Trophoblast cell (in vitro differentiated cells and primary cell): ENCODE data around the gene SSC5D.

Experiments used
- DNase-seq, 2 donors: peaks; one replicate each; pipeline ENCODE4 v3.0.0-alpha.2; 2016
- H2AFZ ChIP-seq: 2 replicates; pipeline ENCODE4 v1.6.1; 2013; ENCODE audit warnings: low read length, moderate library complexity, mild to moderate bottlenecking; ENCODE audit not compliant: insufficient read depth, poor library complexity
- H2AK5ac ChIP-seq: 2 replicates; pipeline ENCODE4 v1.6.1; 2013; ENCODE audit warnings: mild to moderate bottlenecking, low read length
- H2BK120ac ChIP-seq: 2 replicates; pipeline ENCODE4 v1.6.1; 2013; ENCODE audit warnings: low read length, mild to moderate bottlenecking, moderate library complexity; ENCODE audit not compliant: insufficient read depth, poor library complexity
- H2BK12ac ChIP-seq: 2 replicates; pipeline ENCODE4 v1.6.1; 2013; ENCODE audit warnings: mild to moderate bottlenecking, low read length, moderate library complexity
- H2BK5ac ChIP-seq: 2 replicates; pipeline ENCODE4 v1.6.1; 2013; ENCODE audit warnings: low read length, low read depth, moderate library complexity, mild to moderate bottlenecking; ENCODE audit not compliant: poor library complexity
- H3K14ac ChIP-seq: 2 replicates; pipeline ENCODE4 v1.6.1; 2013; ENCODE audit warnings: mild to moderate bottlenecking, low read length
- H3K18ac ChIP-seq: 2 replicates; pipeline ENCODE4 v1.6.1; 2013; ENCODE audit warnings: mild to moderate bottlenecking, low read length
- H3K23ac ChIP-seq: 2 replicates; pipeline ENCODE4 v1.6.1; 2013; ENCODE audit warnings: low read length
- H3K27ac ChIP-seq: 2 replicates; pipeline ENCODE4 v1.5.1; 2013; ENCODE audit warnings: low read depth, mild to moderate bottlenecking, inconsistent platforms, low read length, moderate library complexity
- H3K27me3 ChIP-seq: 2 replicates; pipeline ENCODE4 v1.6.1; 2013; ENCODE audit warnings: inconsistent platforms, mild to moderate bottlenecking, low read length, moderate library complexity; ENCODE audit not compliant: insufficient read depth
- H3K36me3 ChIP-seq, 2 experiments: 1 replicate in 1 of 2; 2 replicates in 1 of 2; pipeline ENCODE4 v1.6.1; 2013; ENCODE audit warnings: low read length in 2 of 2, mild to moderate bottlenecking in 2 of 2, moderate library complexity in 1 of 2; ENCODE audit not compliant: insufficient read depth in 2 of 2, control insufficient read depth in 1 of 2
- H3K4ac ChIP-seq: 2 replicates; pipeline ENCODE4 v1.6.1; 2013; ENCODE audit warnings: low read depth, mild to moderate bottlenecking, low read length, moderate library complexity
- H3K4me1 ChIP-seq, 2 experiments: 1 replicate in 1 of 2; 2 replicates in 1 of 2; pipeline ENCODE4 v1.6.1; 2013; ENCODE audit warnings: low read length in 2 of 2, mild to moderate bottlenecking in 2 of 2, moderate library complexity in 1 of 2; ENCODE audit not compliant: insufficient read depth in 2 of 2, control insufficient read depth in 1 of 2
- H3K4me2 ChIP-seq: 2 replicates; pipeline ENCODE4 v1.6.1; 2013; ENCODE audit warnings: inconsistent platforms, mild to moderate bottlenecking, low read length, moderate library complexity
- H3K4me3 ChIP-seq: 2 replicates; pipeline ENCODE4 v1.5.1; 2013; ENCODE audit warnings: mild to moderate bottlenecking, low read depth, low read length, inconsistent platforms
- H3K79me1 ChIP-seq: one replicate; pipeline ENCODE4 v1.6.1; 2013; ENCODE audit warnings: low read length
- H3K79me2 ChIP-seq: 2 replicates; pipeline ENCODE4 v1.6.1; 2013; ENCODE audit warnings: low read length, mild to moderate bottlenecking; ENCODE audit not compliant: control insufficient read depth, insufficient read depth, poor library complexity
- H3K9ac ChIP-seq: 2 replicates; pipeline ENCODE4 v1.6.1; 2013; ENCODE audit warnings: mild to moderate bottlenecking, low read length
- H3K9me3 ChIP-seq: 2 replicates; pipeline ENCODE4 v1.6.1; 2013; ENCODE audit warnings: low read depth, mild to moderate bottlenecking, control low read depth, inconsistent platforms, low read length; ENCODE audit not compliant: insufficient read depth
- H4K12ac ChIP-seq: 2 replicates; pipeline ENCODE4 v1.6.1; 2013; ENCODE audit warnings: low read depth, mild to moderate bottlenecking, low read length, moderate library complexity
- H4K8ac ChIP-seq: 2 replicates; pipeline ENCODE4 v1.6.1; 2013; ENCODE audit warnings: low read depth, mild to moderate bottlenecking, low read length, moderate library complexity
- H4K91ac ChIP-seq: one replicate; pipeline ENCODE4 v1.6.1; 2013; ENCODE audit warnings: low read depth, mild to moderate bottlenecking, low read length, moderate library complexity
- WGBS: extraction: QIAGEN DNeasy Blood & Tissue Kit; methylation state at CpG from one replicate; pipeline ENCODE4 v1.1.7; 2013; ENCODE audit warnings: missing lambda C conversion rate; ENCODE audit not compliant: insufficient read length, insufficient coverage; ENCODE audit errors: extremely low coverage; 5-methylcytosine and 5-hydroxymethylcytosine counted together

The SSC5D gene

GRCh38 chr19:55449469-55449868, 38.8 kb upstream of the SSC5D start:
- Histone ChIP-seq H3K4me1 (peaks cover 0 to 3% of the 10 kb centered on the region in 2 experiments), H3K4ac (no peak overlapping the region), H3K23ac (no peak overlapping the region), H2BK12ac (no peak overlapping the region), H3K14ac (no peak overlapping the region), H3K27ac (no peak overlapping the region), H4K8ac (no peak overlapping the region), H3K4me3 (no peak overlapping the region), H3K9ac (no peak overlapping the region), H2BK5ac (no peak overlapping the region), H3K79me1 (no peaks in the 10 kb centered on the region), H3K4me2 (no peak overlapping the region), H3K9me3 (peaks cover 23% of the 10 kb centered on the region), H2AK5ac (no peak overlapping the region), H3K79me2 (no peaks in the 10 kb centered on the region), H3K18ac (no peak overlapping the region), H2BK120ac (no peak overlapping the region), H2AFZ (no peak overlapping the region), H4K12ac (no peak overlapping the region), H4K91ac (no peak overlapping the region), H3K36me3 (no peaks in the 10 kb centered on the region), H3K27me3 (peaks cover 31% of the 10 kb centered on the region)
- no CpG with 5 or more reads among the region's 16 CpGs for WGBS
- no peak for DNase-seq

GRCh38 chr19:55451163-55451964, 36.9 kb upstream of the SSC5D start:
- H3K27me3 ChIP-seq: peaks cover 30% of the 10 kb centered on the region
- WGBS: no CpG with 5 or more reads among the region's 80 CpGs
- no peak for DNase-seq
- no peak overlapping the region for H3K4ac ChIP-seq
- no peak overlapping the region for H2AFZ ChIP-seq
- no peak overlapping the region for H2AK5ac ChIP-seq
- H3K36me3 ChIP-seq: peaks cover 0 to 5% of the 10 kb centered on the region in 2 experiments
- no peak overlapping the region for H3K14ac ChIP-seq
- H3K4me1 ChIP-seq: peaks cover 0 to 3% of the 10 kb centered on the region in 2 experiments
- no peak overlapping the region for H2BK12ac ChIP-seq
- no peaks in the 10 kb centered on the region for H3K79me1 ChIP-seq
- no peak overlapping the region for H2BK120ac ChIP-seq
- H3K4me3 ChIP-seq: no peak overlapping the region
- no peak overlapping the region for H4K12ac ChIP-seq
- no peak overlapping the region for H3K18ac ChIP-seq
- H3K9me3 ChIP-seq: peaks cover 20% of the 10 kb centered on the region
- no peak overlapping the region for H3K27ac ChIP-seq
- no peak overlapping the region for H4K8ac ChIP-seq
- H3K4me2 ChIP-seq: no peak overlapping the region
- no peak overlapping the region for H3K9ac ChIP-seq
- H4K91ac ChIP-seq: no peak overlapping the region
- H3K23ac ChIP-seq: no peak overlapping the region
- H3K79me2 ChIP-seq: no peaks in the 10 kb centered on the region
- no peak overlapping the region for H2BK5ac ChIP-seq

DNA sequence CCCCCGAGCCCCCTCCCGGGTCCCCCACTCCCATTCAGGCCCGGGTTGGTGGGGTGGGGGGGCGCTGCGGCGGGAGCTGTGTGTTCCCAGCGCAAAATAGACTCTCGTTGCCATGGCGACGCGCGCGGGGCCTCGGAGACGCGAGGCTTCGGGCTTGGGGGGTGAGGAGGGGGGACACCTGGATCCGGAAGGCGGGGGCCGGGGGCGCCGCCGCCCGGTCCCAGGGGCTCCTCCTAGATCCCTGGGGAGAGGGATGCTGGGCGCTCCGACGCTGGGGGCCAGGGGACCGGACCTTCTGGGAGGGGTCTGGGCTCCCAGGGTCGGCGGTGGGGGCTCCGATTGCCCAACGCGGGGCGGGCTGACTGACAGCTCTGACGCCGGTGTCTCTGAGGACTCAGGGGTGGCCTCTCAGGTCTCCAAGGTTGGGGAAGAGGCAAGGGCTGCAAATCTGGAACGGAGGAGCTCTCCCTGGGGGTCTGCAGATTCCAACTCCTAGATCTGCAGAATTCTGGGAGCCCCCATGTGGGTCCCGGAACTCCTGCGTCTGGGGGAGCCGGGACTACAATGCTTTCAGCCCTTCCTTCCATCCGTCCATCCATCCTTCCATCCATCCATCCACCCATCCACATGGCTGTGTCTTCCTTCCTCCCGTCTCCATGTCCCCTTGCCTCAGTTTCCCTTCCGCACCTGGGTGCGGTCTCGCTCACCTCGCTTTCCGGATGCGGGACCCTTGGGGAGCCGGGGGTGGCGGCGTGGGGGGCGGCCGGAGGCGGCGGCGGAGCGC, 36.1 kb upstream of the SSC5D start:
- no peak overlapping the region for H3K9ac ChIP-seq

DNA sequence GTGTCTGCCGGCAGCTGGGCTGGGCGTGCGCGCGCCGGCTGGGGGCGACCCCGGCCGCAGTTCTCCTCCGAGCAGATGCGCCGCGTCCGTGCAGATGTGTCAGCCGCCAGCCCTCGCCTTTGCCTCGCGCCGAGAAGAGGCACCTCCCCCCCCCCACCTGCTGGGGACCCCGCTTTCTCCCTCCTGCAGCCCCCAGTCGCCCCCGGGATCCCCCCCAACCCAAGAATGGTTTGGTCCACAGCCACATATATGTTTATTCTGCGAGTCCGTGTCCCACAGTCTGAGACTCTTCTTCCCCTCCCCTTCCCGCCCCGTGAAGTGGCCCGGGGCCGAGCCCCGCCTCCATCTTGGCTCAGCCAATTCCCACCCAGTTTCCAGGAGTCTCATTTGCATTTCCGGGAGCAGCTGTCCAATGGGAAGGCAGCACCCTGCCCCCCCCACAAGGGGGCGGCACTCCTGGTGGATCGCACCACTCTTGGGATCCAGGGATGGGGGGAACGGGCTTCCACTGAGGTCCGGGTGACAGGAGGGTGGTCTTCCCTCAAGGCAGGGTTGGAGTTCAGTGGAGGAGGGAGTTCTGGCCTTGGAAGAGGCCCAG, 35.4 kb upstream of the SSC5D start:
- H4K91ac ChIP-seq: no peak overlapping the region
- no peaks in the 10 kb centered on the region for H3K79me2 ChIP-seq
- H3K4ac ChIP-seq: no peak overlapping the region
- peaks cover 18% of the 10 kb centered on the region for H3K9me3 ChIP-seq
- no peak overlapping the region for H3K9ac ChIP-seq
- H3K14ac ChIP-seq: no peak overlapping the region
- no peak overlapping the region for H2BK5ac ChIP-seq
- no peak overlapping the region for H2AFZ ChIP-seq
- peaks cover 0 to 3% of the 10 kb centered on the region in 2 experiments for H3K4me1 ChIP-seq
- no peaks in the 10 kb centered on the region for H3K79me1 ChIP-seq
- no CpG with 5 or more reads among the region's 34 CpGs for WGBS
- peak overlapping the region; percentile 13 for H3K4me2 ChIP-seq
- H4K12ac ChIP-seq: no peak overlapping the region
- no peak overlapping the region for H2AK5ac ChIP-seq
- no peak overlapping the region for H3K27ac ChIP-seq
- no peak overlapping the region for H3K18ac ChIP-seq
- no peak overlapping the region for H2BK12ac ChIP-seq
- peaks cover 0 to 5% of the 10 kb centered on the region in 2 experiments for H3K36me3 ChIP-seq
- H3K23ac ChIP-seq: no peak overlapping the region
- H3K27me3 ChIP-seq: peaks cover 30% of the 10 kb centered on the region
- no peak overlapping the region for H3K4me3 ChIP-seq
- no peak overlapping the region for H2BK120ac ChIP-seq
- H4K8ac ChIP-seq: no peak overlapping the region
- peak in 1 of 2 donors; percentile 27 for DNase-seq

More for the DNA sequence above, 36.1 kb upstream of the SSC5D start:
- Histone ChIP-seq H3K23ac (no peak overlapping the region), H3K4me3 (no peak overlapping the region), H2BK12ac (no peak overlapping the region), H3K27me3 (peaks cover 30% of the 10 kb centered on the region), H3K4me2 (peak overlapping the region; percentile 13), H3K18ac (no peak overlapping the region), H3K4me1 (peaks cover 0 to 3% of the 10 kb centered on the region in 2 experiments), H3K4ac (no peak overlapping the region), H4K12ac (no peak overlapping the region), H2AK5ac (no peak overlapping the region), H2BK5ac (no peak overlapping the region), H3K14ac (no peak overlapping the region), H4K8ac (no peak overlapping the region), H3K79me1 (no peaks in the 10 kb centered on the region), H2AFZ (no peak overlapping the region), H3K27ac (no peak overlapping the region), H3K36me3 (peaks cover 0 to 5% of the 10 kb centered on the region in 2 experiments), H3K79me2 (no peaks in the 10 kb centered on the region), H2BK120ac (no peak overlapping the region), H4K91ac (no peak overlapping the region), H3K9me3 (peaks cover 20% of the 10 kb centered on the region)
- WGBS: no CpG with 5 or more reads among the region's 57 CpGs
- DNase-seq: no peak
